Measurements from ENCODE around the gene GXYLT1. TPM values are rescaled to one million over a fixed set of nuclear protein-coding genes. Genes with fewer than 3 reads are reported as not detected.
A peak's percentile ranks its signal among the peaks of the same experiment; 100 is the strongest.

GXYLT1 gene, protein sequence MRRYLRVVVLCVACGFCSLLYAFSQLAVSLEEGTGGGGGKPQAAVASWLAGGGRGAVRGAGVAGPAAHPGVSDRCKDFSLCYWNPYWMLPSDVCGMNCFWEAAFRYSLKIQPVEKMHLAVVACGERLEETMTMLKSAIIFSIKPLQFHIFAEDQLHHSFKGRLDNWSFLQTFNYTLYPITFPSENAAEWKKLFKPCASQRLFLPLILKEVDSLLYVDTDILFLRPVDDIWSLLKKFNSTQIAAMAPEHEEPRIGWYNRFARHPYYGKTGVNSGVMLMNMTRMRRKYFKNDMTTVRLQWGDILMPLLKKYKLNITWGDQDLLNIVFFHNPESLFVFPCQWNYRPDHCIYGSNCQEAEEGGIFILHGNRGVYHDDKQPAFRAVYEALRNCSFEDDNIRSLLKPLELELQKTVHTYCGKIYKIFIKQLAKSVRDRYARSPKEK
- 10 to 100 TPM in 1 of 2 donors, 1 to 10 TPM in 1; 8.9 to 23.2 TPM for total RNA-seq
- 1 to 10 TPM; 2.5 to 4.0 TPM for polyA plus RNA-seq
- long read RNA-seq, donor 1, full-length matches to known transcripts, result 8 of 8 reads
- long read RNA-seq, donor 1, partial matches to known transcripts, result 0 of 8 reads
- long read RNA-seq, donor 1, other reads (novel, unspliced or antisense), result 0 of 8 reads
- long read RNA-seq, donor 2, partial matches to known transcripts, result 0 of 1 reads
- long read RNA-seq, donor 2, other reads (novel, unspliced or antisense), result 0 of 1 reads
- long read RNA-seq, donor 3, partial matches to known transcripts, result 0 of 2 reads
- long read RNA-seq, donor 3, other reads (novel, unspliced or antisense), result 0 of 2 reads
- long read RNA-seq, donor 4, partial matches to known transcripts, result 0 of 1 reads
- long read RNA-seq, donor 4, other reads (novel, unspliced or antisense), result 0 of 1 reads
- long read RNA-seq, donor 5, full-length matches to known transcripts, result 8 of 8 reads
- long read RNA-seq, donor 5, partial matches to known transcripts, result 0 of 8 reads
- long read RNA-seq, donor 5, other reads (novel, unspliced or antisense), result 0 of 8 reads

DNA sequence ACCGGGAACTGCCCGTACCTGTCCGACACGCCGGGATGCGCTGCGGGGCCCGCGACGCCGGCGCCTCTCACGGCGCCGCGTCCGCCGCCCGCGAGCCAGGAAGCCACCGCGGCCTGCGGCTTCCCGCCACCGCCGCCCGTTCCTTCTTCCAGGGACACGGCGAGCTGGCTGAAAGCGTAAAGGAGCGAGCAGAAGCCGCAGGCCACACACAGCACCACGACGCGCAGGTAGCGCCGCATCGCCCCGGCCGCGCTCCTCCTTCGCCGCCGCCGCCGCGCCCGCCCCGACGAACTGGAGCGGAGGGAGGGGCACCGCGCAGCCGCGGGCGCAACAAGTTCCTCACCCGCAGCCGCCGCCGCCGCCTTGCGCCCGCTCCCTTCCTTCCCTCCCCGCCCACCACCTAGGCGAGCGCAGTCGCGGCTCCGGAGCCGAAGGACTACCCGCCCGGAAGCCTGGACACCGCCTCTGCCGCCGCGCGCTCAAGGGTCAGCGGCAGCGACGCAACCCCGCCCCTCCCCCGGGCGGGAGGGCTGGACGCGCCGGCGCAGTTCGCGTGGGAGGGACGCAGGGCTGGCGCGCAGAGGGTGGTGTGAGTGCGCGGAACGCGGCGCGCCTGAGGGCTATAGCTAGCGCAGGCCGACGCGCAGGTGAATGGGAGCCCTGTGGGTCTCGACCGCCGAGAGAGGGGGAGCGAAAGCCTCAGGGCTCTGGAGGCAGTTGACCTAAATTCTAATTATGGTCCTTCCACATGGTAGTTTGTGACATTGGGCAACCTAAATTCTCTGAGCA lies at the start of gene GXYLT1:
TSS of gene GXYLT1 (minus strand) at position 467 of the 789 bp plus-strand sequence. CDS start at position 239, 228 bp downstream.
- Histone ChIP-seq H3K27me3 (ENCODE audit: control insufficient read depth in 3 of 3, insufficient read depth in 3 of 3, low read length in 2 of 3) (no peaks in the 10 kb centered on the region), H3K9ac (ENCODE audit: insufficient read depth in 1 of 2, low read length in 2 of 2) (peak within 1 kb of the TSS; percentile 64 to 83), H3K4me1 (ENCODE audit: control insufficient read depth in 5 of 5, insufficient read depth in 5 of 5, low read length in 5 of 5) (peaks cover 0 to 16% (median 5%) of the 10 kb centered on the region in 5 donors), H3K36me3 (ENCODE audit: control insufficient read depth in 4 of 4, insufficient read depth in 4 of 4, low read length in 4 of 4) (no peaks in the 10 kb centered on the region), H3K27ac (ENCODE audit: low read depth in 1 of 2, low read length in 1 of 2) (peak within 1 kb of the TSS; percentile 88 to 98), H3K4me3 (peak within 1 kb of the TSS; percentile 93), H3K9me3 (ENCODE audit: control insufficient read depth in 4 of 4, insufficient read depth in 3 of 4, low read length in 3 of 4) (no peaks in the 10 kb centered on the region)
- TF ChIP-seq, protein P1, sequence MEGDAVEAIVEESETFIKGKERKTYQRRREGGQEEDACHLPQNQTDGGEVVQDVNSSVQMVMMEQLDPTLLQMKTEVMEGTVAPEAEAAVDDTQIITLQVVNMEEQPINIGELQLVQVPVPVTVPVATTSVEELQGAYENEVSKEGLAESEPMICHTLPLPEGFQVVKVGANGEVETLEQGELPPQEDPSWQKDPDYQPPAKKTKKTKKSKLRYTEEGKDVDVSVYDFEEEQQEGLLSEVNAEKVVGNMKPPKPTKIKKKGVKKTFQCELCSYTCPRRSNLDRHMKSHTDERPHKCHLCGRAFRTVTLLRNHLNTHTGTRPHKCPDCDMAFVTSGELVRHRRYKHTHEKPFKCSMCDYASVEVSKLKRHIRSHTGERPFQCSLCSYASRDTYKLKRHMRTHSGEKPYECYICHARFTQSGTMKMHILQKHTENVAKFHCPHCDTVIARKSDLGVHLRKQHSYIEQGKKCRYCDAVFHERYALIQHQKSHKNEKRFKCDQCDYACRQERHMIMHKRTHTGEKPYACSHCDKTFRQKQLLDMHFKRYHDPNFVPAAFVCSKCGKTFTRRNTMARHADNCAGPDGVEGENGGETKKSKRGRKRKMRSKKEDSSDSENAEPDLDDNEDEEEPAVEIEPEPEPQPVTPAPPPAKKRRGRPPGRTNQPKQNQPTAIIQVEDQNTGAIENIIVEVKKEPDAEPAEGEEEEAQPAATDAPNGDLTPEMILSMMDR (IDR thresholded peaks at IDR 0.05; ENCODE audit: control extremely low read depth, extremely low read depth), result no peak
- 0 to 1% methylated on average over 79 to 106 of the region's 106 CpGs for WGBS, 2 donors
- ATAC-seq (ENCODE audit: insufficient read depth, low FRiP score) (peak; percentile 98), DNase-seq (peak; percentile 93 to 97 (median 94))

DNA sequence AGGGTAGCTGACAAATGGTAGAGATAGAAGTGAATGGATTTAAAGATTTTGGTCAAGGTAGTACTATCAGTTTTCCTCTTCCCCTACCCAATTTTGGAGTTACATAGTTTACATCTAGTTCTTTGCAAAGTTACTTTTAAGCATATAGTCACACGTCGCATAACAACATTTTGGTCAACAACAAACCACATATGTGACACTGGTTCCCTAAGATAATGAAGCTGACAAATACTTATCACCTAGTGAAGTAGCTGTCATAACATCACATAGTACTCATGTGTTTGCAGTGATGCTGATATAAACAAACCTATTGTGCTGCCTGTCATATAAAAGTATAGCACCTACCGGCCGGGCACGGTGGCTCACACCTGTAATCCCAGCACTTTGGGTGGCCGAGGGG lies 48.0 kb upstream of the GXYLT1 start:
- H3K4me3 ChIP-seq, result no peak overlapping the region
- TF ChIP-seq, protein P1 (IDR thresholded peaks at IDR 0.05; ENCODE audit: control extremely low read depth, extremely low read depth), result no peak
- no peak overlapping the region for H3K9ac ChIP-seq (ENCODE audit: insufficient read depth in 1 of 2, low read length in 2 of 2)
- no peak overlapping the region for H3K27ac ChIP-seq (ENCODE audit: low read depth in 1 of 2, low read length in 1 of 2)
- no peaks in the 10 kb centered on the region for H3K9me3 ChIP-seq (ENCODE audit: control insufficient read depth in 4 of 4, insufficient read depth in 3 of 4, low read length in 3 of 4)
- DNase-seq (no peak), ATAC-seq (ENCODE audit: insufficient read depth, low FRiP score) (no peak)
- H3K36me3 ChIP-seq (ENCODE audit: control insufficient read depth in 4 of 4, insufficient read depth in 4 of 4, low read length in 4 of 4), result peaks cover 3 to 15% (median 5%) of the 10 kb centered on the region in 4 donors
- 95 to 100% methylated on average over 6 of the region's 6 CpGs for WGBS, 2 donors
- H3K4me1 ChIP-seq (ENCODE audit: control insufficient read depth in 5 of 5, insufficient read depth in 5 of 5, low read length in 5 of 5), result peaks cover 0 to 4% (median 0%) of the 10 kb centered on the region in 5 donors
- H3K27me3 ChIP-seq (ENCODE audit: control insufficient read depth in 3 of 3, insufficient read depth in 3 of 3, low read length in 2 of 3), result no peaks in the 10 kb centered on the region

DNA sequence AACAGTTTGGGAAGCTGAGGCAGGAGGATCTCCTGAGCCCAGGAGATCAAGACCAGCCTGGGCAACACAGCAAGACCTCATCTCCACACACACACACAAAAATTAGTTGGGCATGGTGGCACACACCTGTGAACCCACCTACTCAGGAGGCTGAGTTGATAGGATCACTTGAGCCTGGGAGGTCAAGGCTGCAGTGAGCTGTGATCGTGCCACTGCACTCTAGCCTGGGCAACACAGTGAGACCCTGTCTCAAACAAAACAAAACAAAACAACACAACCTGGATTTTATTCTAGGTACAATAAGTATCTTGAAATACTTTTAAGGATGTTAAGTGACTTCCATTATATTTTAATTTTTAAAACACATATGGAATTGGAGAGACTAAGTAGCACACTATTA lies 47.6 kb upstream of the GXYLT1 start:
- H3K27me3 ChIP-seq (ENCODE audit: control insufficient read depth in 3 of 3, insufficient read depth in 3 of 3, low read length in 2 of 3), result no peaks in the 10 kb centered on the region
- no peak overlapping the region for H3K27ac ChIP-seq (ENCODE audit: low read depth in 1 of 2, low read length in 1 of 2)
- DNase-seq, result no peak
- WGBS, 2 donors, result 100% methylated on average over 1 of the region's 1 CpG
- H3K36me3 ChIP-seq (ENCODE audit: control insufficient read depth in 4 of 4, insufficient read depth in 4 of 4, low read length in 4 of 4), result peaks cover 3 to 15% (median 4%) of the 10 kb centered on the region in 4 donors
- ATAC-seq (ENCODE audit: insufficient read depth, low FRiP score), result no peak
- H3K9ac ChIP-seq (ENCODE audit: insufficient read depth in 1 of 2, low read length in 2 of 2), result no peak overlapping the region
- H3K9me3 ChIP-seq (ENCODE audit: control insufficient read depth in 4 of 4, insufficient read depth in 3 of 4, low read length in 3 of 4), result no peaks in the 10 kb centered on the region
- no peak overlapping the region for H3K4me3 ChIP-seq
- TF ChIP-seq, protein P1 (IDR thresholded peaks at IDR 0.05; ENCODE audit: control extremely low read depth, extremely low read depth), result no peak
- H3K4me1 ChIP-seq (ENCODE audit: control insufficient read depth in 5 of 5, insufficient read depth in 5 of 5, low read length in 5 of 5), result peaks cover 0 to 4% (median 0%) of the 10 kb centered on the region in 5 donors

Data from lung (tissue), 16 donors.